ENCODE results near the gene GET4.

GRCh38 chr7:938546-939185 is 62.3 kb downstream of the GET4 start:
- no peak for TF ChIP-seq CTCF (conservative IDR thresholded peaks at IDR 0.05 in 1 of 2, IDR thresholded peaks at IDR 0.05 in 1 of 2; ENCODE audit: extremely low read depth in 1 of 2, insufficient read depth in 1 of 2, low read depth in 1 of 2, low read length in 2 of 2)
- TF ChIP-seq EZH2 (IDR thresholded peaks at IDR 0.05; ENCODE audit: borderline replicate concordance, low read length) = no peak
